Measurements from ENCODE around the gene SSH2. TPM values are rescaled to one million over a fixed set of nuclear protein-coding genes. Genes with fewer than 3 reads are reported as not detected.
A peak's percentile ranks its signal among the peaks of the same experiment; 100 is the strongest.

SSH2 gene
- total RNA-seq, 1 donor from 2014 or later, result 72.0 TPM

- intact Hi-C loops (cut with DNase I), result no loop called here
- no peaks in the 10 kb centered on the region for H3K27me3 ChIP-seq
- peaks cover 42% of the 10 kb centered on the region for H3K4me1 ChIP-seq
- H3K36me3 ChIP-seq, result no peaks in the 10 kb centered on the region
- ATAC-seq (no peak), DNase-seq (peak; percentile 73)
- TF ChIP-seq CTCF (IDR thresholded peaks at IDR 0.05), result no peak
- no peaks in the 10 kb centered on the region for H3K9me3 ChIP-seq
- H3K4me3 ChIP-seq, result peak within 1 kb of the TSS; percentile 60
- peak within 1 kb of the TSS; percentile 61 for H3K27ac ChIP-seq
Measured at GRCh38 chr17:29592850-29593551, 337.0 kb downstream of the SSH2 start, which contains the start of gene ANKRD13B. TSS of gene ANKRD13B (plus strand) at chr17:29593132. CDS start at chr17:29593622, 490 bp downstream.

GRCh38 chr17:29591737-29592608, 338.1 kb downstream of the SSH2 start:
- H3K27me3 ChIP-seq, result no peaks in the 10 kb centered on the region
- peak overlapping the region; percentile 60 for H3K4me3 ChIP-seq
- H3K4me1 ChIP-seq, result peaks cover 52% of the 10 kb centered on the region
- ATAC-seq, result peak; percentile 80
- no peaks in the 10 kb centered on the region for H3K36me3 ChIP-seq
- peak; percentile 98 for TF ChIP-seq CTCF (IDR thresholded peaks at IDR 0.05)
- peak; percentile 93 for DNase-seq
- no peaks in the 10 kb centered on the region for H3K9me3 ChIP-seq
- H3K27ac ChIP-seq, result peak overlapping the region; percentile 61
- intact Hi-C loops (cut with DNase I), result no loop called here

- peaks cover 58% of the 10 kb centered on the region for H3K4me1 ChIP-seq
- H3K9me3 ChIP-seq, result no peaks in the 10 kb centered on the region
- no peak for TF ChIP-seq CTCF (IDR thresholded peaks at IDR 0.05)
- ATAC-seq (no peak), DNase-seq (peak; percentile 76)
- H3K36me3 ChIP-seq, result no peaks in the 10 kb centered on the region
- H3K27ac ChIP-seq, result peak overlapping the region; percentile 61
- H3K27me3 ChIP-seq, result no peaks in the 10 kb centered on the region
- peak overlapping the region; percentile 60 for H3K4me3 ChIP-seq
- intact Hi-C loops (cut with DNase I), result no loop called here
Measured at GRCh38 chr17:29591146-29591736, 338.8 kb downstream of the SSH2 start.

- peak; percentile 61 for DNase-seq
- Histone ChIP-seq H3K27ac (peak overlapping the region; percentile 61), H3K4me1 (peaks cover 58% of the 10 kb centered on the region), H3K36me3 (no peaks in the 10 kb centered on the region), H3K4me3 (peak overlapping the region; percentile 60), H3K9me3 (no peaks in the 10 kb centered on the region), H3K27me3 (no peaks in the 10 kb centered on the region)
- TF ChIP-seq CTCF (IDR thresholded peaks at IDR 0.05), result no peak
- ATAC-seq, result no peak
- intact Hi-C loops (cut with DNase I), result no loop called here
Measured at GRCh38 chr17:29590411-29591145, 339.4 kb downstream of the SSH2 start.
